ENCODE results near the gene LPAR6.
"Not testable (repeated sequence)": the region's sequence is repeated elsewhere in the genome, so short reads cannot be mapped to it uniquely, and the experiment has no call there.

LPAR6 gene

DNA sequence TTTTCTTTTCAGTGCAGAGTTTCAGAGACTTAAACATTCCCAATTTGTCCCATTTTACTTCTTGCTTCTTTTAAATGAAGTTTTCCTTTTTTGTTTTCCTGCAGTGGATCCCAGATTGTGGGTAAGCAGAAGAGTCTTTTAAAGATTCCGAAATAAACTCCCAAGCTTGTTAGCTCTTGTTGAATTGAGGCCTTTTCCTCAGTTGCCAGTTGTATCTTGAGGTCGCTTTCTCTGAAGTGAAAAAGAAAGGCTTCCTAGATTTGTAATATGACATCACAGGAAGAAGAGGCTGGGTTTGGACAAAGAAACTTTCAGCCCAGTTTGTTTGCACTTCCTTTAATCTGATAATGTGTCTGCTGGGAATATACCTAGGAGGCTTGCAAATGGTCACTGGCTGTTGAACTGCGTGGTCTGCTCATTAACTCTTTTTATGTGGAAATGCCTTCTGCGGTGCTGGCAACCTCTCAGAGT, at the start of gene LPAR6:
TSS of gene LPAR6 (minus strand) at position 233 of the 471 bp plus-strand sequence. CDS start 690 bp downstream, outside the sequence.
- DNase-seq, result no peak

DNA sequence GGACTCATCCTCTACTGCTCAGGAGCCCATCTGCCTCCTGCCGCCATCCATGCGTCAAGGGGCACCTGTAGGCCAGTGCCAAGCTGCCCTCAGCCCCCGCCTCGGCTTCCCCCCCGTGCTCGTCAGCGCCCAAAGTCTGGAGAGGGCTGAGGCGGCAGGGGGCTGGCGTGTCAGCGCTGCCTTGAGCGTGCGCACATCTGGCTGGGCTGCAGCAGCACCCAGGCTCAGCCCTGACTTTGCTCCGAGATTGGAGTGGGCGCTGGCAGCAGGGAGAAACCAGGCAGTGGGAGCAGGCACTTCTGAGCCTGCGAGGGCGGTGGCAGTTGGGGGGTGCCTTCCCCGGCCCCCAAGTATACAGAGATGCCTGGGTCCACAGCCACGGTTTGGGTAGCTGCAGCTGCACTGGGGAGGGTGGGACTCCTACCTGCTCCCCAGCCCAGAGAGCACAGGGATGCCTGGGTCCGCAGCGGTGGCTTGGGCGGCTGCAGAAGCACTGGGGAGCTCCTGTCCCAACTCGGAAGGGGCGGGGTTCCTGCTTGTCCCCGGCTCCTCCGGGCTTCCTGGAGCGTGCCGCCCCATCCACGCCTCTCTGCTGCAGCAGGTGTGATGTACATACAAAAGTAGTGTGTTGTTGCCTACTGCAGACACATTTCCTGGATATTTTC, 44.8 kb upstream of the LPAR6 start:
- DNase-seq, result no peak

- no peak for DNase-seq
Observed at GRCh38 chr13:48456546-48456945, 43.6 kb upstream of the LPAR6 start.

DNA sequence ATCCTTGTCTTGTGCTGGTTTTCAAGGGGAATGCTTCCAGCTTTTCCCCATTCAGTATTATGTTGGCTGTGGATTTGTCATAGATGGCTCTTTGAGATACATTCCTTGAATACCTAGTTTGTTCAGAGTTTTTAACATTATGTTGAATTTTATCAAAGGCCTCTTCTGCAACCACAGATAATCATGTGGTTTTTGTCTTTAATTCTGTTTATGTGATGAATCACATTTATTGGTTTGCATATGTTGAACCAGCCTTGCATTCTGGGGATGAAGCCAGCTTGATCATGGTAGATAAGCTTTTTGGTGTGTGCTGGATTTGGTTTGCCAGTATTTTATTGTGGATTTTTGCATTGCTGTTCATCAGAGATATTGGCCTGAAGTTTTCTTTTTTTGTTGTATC, 38.3 kb upstream of the LPAR6 start:
- not testable (repeated sequence) for DNase-seq

DNA sequence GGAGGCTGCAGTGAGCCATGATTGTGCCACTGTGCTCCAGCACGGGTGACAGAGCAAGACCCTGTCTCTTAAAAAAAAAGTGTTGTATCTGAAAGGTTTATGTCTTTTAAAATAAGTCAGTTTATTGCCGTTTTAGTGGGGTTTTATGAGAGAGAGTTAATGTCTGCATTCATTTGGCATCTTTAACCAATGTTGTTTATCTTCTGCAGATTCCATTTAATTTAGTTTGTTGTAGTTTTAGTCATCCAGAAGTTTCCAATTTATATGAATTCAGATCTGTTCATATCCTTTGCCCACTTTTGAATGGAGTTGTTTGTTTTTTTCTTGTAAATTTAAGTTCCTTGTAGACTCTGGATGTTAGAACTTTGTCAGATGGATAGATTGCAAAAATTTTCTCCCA, 36.7 kb upstream of the LPAR6 start:
- DNase-seq, result no peak

- DNase-seq, result no peak
Observed at GRCh38 chr13:48448959-48449614, 36.2 kb upstream of the LPAR6 start.

- DNase-seq, result no peak
Observed at GRCh38 chr13:48448285-48448958, 35.5 kb upstream of the LPAR6 start.

GRCh38 chr13:48446464-48446863, 33.6 kb upstream of the LPAR6 start:
- DNase-seq, result no peak

- DNase-seq, result no peak
Observed at GRCh38 chr13:48443442-48444208, 30.7 kb upstream of the LPAR6 start.

DNA sequence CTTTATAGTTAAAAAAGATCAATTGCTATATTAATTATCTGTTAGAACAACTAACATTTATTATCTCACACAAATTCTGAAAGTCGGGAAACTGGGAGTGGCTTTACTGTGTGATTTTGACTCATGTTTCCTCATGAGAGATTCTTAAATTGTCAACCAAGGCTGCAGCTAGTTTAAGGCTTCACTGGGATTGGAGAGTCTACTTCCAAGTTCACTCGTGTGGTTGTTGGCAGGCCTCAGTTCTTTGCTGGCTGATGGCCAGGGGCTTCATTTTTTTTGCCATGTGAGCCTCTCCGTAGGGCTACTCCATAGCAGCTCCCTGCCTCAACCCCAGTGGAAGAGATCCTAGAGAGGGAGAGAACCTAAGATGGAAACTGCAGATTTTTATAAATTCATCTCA, 24.5 kb upstream of the LPAR6 start:
- no peak for DNase-seq

DNA sequence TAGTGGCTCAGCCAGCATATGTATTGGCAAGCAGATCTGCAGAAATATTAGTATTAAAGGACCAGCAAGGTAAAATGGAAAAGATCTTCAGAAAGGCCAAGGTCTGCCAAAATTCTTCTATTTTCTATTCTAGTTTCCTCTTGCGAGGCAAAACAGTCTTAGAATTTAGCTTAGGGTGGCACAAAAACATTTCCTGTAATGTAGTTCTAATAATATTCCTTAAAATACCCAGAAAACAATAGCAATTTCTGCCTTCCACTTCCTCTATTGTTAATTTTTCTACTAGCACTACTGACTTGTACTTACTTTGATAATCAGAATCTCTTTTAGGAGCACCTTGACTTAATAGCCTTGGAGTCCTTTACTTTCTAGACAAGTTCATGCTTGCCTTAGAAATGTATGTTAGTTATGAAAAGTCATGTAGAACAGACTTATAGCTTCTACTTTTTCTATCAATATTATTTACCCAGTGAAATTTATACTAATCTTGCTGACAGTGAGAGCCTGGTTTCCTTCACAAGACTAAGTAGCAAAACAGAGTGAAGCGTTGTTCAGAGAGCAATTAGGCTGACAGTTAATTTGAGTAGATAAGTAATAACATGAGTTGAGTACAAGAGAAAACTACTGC, 23.9 kb upstream of the LPAR6 start:
- no peak for DNase-seq

GRCh38 chr13:48434200-48434599, 21.3 kb upstream of the LPAR6 start:
- no peak for DNase-seq

GRCh38 chr13:48431987-48432615, 19.2 kb upstream of the LPAR6 start:
- no peak for DNase-seq

DNA sequence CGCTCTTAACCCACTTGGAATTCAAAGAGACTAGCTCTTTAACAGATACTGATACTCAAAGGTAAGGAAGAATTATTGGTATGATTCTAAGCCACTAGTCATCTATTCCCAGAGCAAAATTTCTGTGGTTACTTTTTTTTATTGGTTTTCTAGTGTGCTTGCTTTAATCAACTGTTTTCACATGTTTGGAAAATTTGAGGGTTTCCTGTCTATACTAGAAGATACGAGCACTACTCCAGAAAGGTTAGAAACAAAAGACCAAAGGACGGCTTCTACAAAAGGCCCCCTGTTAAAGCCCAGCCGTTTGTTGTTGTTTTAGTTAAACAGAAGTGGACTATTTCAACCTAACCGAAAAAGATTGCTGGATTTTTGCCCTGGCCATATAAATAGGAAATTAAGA, 18.5 kb upstream of the LPAR6 start:
- no peak for DNase-seq

DNA sequence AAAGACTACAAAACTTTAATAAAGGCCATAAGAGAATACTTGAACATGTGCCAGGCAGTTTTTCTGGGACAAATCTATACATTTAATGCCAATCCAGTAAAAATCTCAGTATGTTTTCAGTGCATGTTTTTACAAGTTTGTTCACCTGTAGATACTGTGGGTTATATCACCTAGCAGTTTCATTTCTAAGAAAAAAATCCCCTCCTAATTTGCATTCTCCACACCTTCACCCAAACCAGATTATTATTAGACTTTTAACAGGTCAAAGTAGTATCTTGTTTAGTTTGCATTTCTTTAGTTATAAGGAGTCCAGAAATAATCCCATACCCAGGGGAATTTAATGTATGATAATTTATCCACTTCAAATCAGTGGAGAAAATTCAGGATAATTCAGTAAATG, 17.0 kb upstream of the LPAR6 start:
- no peak for DNase-seq

DNA sequence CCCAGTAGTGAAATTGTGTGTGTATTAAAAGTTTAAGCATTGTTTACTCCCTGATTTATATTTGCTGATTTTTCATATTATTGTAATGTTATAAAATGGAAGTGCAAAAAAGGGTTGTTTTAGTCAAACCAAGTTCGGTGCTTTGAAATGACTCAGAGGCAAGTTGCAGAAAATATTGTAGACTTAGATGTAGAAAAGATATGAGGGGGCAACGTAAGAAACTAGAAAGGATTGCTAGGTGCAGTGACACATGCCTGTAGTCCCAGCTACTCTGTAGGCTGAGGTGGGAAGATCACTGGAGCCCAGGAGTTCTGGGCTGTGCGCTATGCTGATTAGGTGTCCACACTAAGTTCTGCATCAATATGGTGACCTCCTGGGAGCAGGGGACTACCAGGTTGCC, 16.1 kb upstream of the LPAR6 start:
- DNase-seq, result no peak

GRCh38 chr13:48426755-48427298, 13.9 kb upstream of the LPAR6 start:
- DNase-seq, result not testable (repeated sequence)

GRCh38 chr13:48426052-48426451, 13.1 kb upstream of the LPAR6 start:
- DNase-seq, result no peak

- DNase-seq, result no peak
Observed at GRCh38 chr13:48424212-48424611, 11.3 kb upstream of the LPAR6 start.

DNA sequence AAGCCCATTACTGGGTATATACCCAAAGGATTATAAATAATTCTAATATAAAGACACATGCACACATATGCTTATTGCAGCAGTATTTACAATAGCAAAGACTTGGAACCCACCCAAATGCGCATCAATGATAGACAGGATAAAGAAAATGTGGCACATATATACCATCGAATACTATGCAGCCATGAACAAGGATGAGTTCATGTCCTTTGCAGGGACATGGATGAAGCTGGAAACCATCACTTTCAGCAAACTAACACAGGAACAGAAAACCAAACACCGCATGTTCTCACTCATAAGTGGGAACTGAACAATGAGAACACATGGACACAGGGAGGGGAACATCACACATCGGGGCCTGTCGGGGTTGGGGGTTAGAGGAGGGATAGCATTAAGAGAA, 9.1 kb upstream of the LPAR6 start:
- not testable (repeated sequence) for DNase-seq

- DNase-seq, result no peak
Observed at GRCh38 chr13:48415516-48415915, 2.6 kb upstream of the LPAR6 start.

- DNase-seq, result no peak
Observed at GRCh38 chr13:48414501-48414900, 1.6 kb upstream of the LPAR6 start.

All from activated T-cell treated with anti-CD3 and anti-CD28 coated beads for 4 hours (primary cell).